ENCODE data around the gene ADAMTS6.

ADAMTS6 gene

GRCh38 chr5:65276178-65276890 is 205.4 kb downstream of the ADAMTS6 start:
- DNase-seq (ENCODE audit: low read depth): no peak

GRCh38 chr5:65271906-65272305 is 209.8 kb downstream of the ADAMTS6 start:
- DNase-seq (ENCODE audit: low read depth): no peak

- DNase-seq (ENCODE audit: low read depth): no peak
These were observed 213.2 kb downstream of the ADAMTS6 start for GRCh38 chr5:65268525-65268924.

- no peak for DNase-seq (ENCODE audit: low read depth)
These were observed 217.3 kb downstream of the ADAMTS6 start for GRCh38 chr5:65264420-65264819.

- no peak for DNase-seq (ENCODE audit: low read depth)
These were observed 218.4 kb downstream of the ADAMTS6 start for GRCh38 chr5:65263321-65263720.

- peak; percentile 81 for DNase-seq (ENCODE audit: low read depth)
These were observed 219.1 kb downstream of the ADAMTS6 start for GRCh38 chr5:65262649-65263059.

GRCh38 chr5:65262096-65262495 is 219.6 kb downstream of the ADAMTS6 start:
- DNase-seq (ENCODE audit: low read depth): no peak

GRCh38 chr5:65261499-65261898 is 220.2 kb downstream of the ADAMTS6 start:
- no peak for DNase-seq (ENCODE audit: low read depth)

- no peak for DNase-seq (ENCODE audit: low read depth)
These were observed 226.4 kb downstream of the ADAMTS6 start for GRCh38 chr5:65255294-65255693.

GRCh38 chr5:65252977-65253376 is 228.7 kb downstream of the ADAMTS6 start:
- no peak for DNase-seq (ENCODE audit: low read depth)

GRCh38 chr5:65248896-65249295 is 232.8 kb downstream of the ADAMTS6 start:
- no peak for DNase-seq (ENCODE audit: low read depth)

- DNase-seq (ENCODE audit: low read depth): no peak
These were observed 234.1 kb downstream of the ADAMTS6 start for GRCh38 chr5:65247594-65247993.

- DNase-seq (ENCODE audit: low read depth): no peak
These were observed 235.0 kb downstream of the ADAMTS6 start for GRCh38 chr5:65246741-65247140.

- DNase-seq (ENCODE audit: low read depth): no peak
These were observed 237.7 kb downstream of the ADAMTS6 start for GRCh38 chr5:65244031-65244430.

- DNase-seq (ENCODE audit: low read depth): no peak
These were observed 238.6 kb downstream of the ADAMTS6 start for GRCh38 chr5:65243161-65243560.

- DNase-seq (ENCODE audit: low read depth): no peak
These were observed 251.9 kb downstream of the ADAMTS6 start for GRCh38 chr5:65229841-65230240.

- DNase-seq (ENCODE audit: low read depth): no peak
These were observed 267.7 kb downstream of the ADAMTS6 start for GRCh38 chr5:65213921-65214525.

GRCh38 chr5:65209341-65209740 is 272.4 kb downstream of the ADAMTS6 start:
- peak; percentile 91 for DNase-seq (ENCODE audit: low read depth)

GRCh38 chr5:65204966-65205365 is 276.8 kb downstream of the ADAMTS6 start:
- no peak for DNase-seq (ENCODE audit: low read depth)

- DNase-seq (ENCODE audit: low read depth): peak; percentile 91
These were observed 278.0 kb downstream of the ADAMTS6 start for GRCh38 chr5:65203746-65204145.

GRCh38 chr5:65199993-65200675 is 281.6 kb downstream of the ADAMTS6 start:
- peak; percentile 62 for DNase-seq (ENCODE audit: low read depth)

- DNase-seq (ENCODE audit: low read depth): peak; percentile 88
These were observed 283.1 kb downstream of the ADAMTS6 start for GRCh38 chr5:65198456-65199120.

All from stromal cell of bone marrow (primary cell).